GM19238 (cell line): Measurements from ENCODE around the gene NCAPH2.

Experiments used
- DNase-seq: peaks from one replicate; pipeline ENCODE4 v3.0.0; 2011; ENCODE audit warnings: low spot score; ENCODE audit not compliant: insufficient read length

The NCAPH2 gene

GRCh38 chr22:50507991-50508884 is at the start of gene NCAPH2:
Gene NCAPH2 (plus strand): TSS chr22:50508224. CDS start chr22:50508338, 114 bp downstream.
- DNase-seq, result peak; percentile 100

- no peak for DNase-seq
Observed at GRCh38 chr22:50459016-50459415, 49.0 kb upstream of the NCAPH2 start.

GRCh38 chr22:50459496-50460140 is 48.4 kb upstream of the NCAPH2 start:
- DNase-seq, result no peak

GRCh38 chr22:50460938-50461337 is 47.1 kb upstream of the NCAPH2 start:
- DNase-seq, result no peak

- no peak for DNase-seq
Observed at GRCh38 chr22:50461536-50461935, 46.5 kb upstream of the NCAPH2 start.

GRCh38 chr22:50461979-50462540 is 46.0 kb upstream of the NCAPH2 start:
- DNase-seq, result no peak

GRCh38 chr22:50463188-50463900 is 44.7 kb upstream of the NCAPH2 start:
- DNase-seq, result no peak

- no peak for DNase-seq
Observed at GRCh38 chr22:50464451-50464850, 43.6 kb upstream of the NCAPH2 start.

GRCh38 chr22:50465066-50465930 is 42.7 kb upstream of the NCAPH2 start:
- DNase-seq, result no peak

- DNase-seq, result no peak
Observed at GRCh38 chr22:50467341-50467740, 40.7 kb upstream of the NCAPH2 start.

- DNase-seq, result no peak
Observed at GRCh38 chr22:50467773-50468440, 40.1 kb upstream of the NCAPH2 start.

- no peak for DNase-seq
Observed at GRCh38 chr22:50468626-50469025, 39.4 kb upstream of the NCAPH2 start.

- peak; percentile 95 for DNase-seq
Observed at GRCh38 chr22:50469377-50470305, 38.4 kb upstream of the NCAPH2 start.

- no peak for DNase-seq
Observed at GRCh38 chr22:50470491-50470890, 37.5 kb upstream of the NCAPH2 start.

GRCh38 chr22:50471197-50471847 is 36.7 kb upstream of the NCAPH2 start:
- DNase-seq, result no peak

GRCh38 chr22:50471962-50472361 is 36.1 kb upstream of the NCAPH2 start:
- no peak for DNase-seq

GRCh38 chr22:50473088-50473487 is 34.9 kb upstream of the NCAPH2 start:
- no peak for DNase-seq

GRCh38 chr22:50473855-50474671 is 34.0 kb upstream of the NCAPH2 start:
- DNase-seq, result no peak
